Cerebellar nuclear complex (tissue), 1 donor: Measurements from ENCODE around the gene MEMO1.
"Not testable (repeated sequence)": the region's sequence is repeated elsewhere in the genome, so short reads cannot be mapped to it uniquely, and the experiment has no call there.

ENCODE experiments used
- DNase-seq, 2 experiments: peaks; one replicate each; lab custom pipeline; 2025; lab: John Stamatoyannopoulos, UW

The MEMO1 gene

DNA sequence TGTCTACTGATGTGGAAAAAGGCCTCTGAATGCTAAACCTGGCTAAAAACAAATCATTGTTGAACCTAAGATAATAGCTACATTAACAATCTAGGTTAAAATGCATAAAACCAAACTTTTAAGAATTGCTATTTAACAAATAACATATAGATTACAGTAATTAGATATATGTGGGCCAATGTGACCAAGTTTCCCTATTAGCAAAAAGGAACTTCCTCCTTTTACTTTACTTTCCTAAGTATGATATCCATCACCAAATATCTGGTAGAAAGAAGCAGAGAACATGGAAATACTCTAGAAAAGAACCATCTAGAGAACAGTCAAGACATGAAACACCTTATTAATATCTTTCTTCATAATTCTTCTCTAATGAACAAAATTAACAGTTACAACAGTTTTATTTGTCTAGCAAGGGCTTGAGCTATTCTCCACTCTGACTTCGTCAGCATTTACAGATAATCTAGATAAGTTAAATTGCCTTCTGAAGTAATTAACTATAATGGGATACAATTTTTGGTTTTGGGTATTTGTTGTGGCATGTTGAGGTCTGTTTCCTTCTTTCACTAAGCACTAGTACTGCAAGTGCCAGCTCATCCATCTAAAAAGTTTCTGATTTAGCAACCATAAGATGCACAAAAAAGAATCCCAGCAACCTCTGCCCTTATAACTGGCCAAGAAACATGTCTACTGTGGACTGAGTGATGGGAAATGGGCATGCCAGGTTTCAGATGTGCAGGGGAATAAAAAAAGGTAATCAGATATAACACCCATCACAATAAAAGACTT is 53.3 kb downstream of the MEMO1 start:
- DNase-seq = no peak

DNA sequence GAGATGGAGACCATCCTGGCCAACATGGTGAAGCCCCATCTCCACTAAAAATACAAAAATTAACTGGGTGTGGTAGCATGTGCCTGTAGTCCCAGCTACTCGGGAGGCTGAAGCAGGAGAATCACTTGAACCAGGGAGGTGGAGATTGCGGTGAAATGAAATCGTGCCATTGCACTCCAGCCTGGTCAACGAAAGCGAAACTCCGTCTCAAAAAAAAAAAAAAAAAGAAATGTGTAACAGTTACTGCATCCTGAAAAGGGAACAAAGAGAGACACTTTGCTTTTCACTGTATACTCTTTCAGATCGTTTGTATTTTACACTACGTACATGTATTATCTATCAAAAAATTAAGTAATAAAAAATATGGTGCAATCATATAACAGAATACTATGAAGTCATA is 53.9 kb downstream of the MEMO1 start:
- not testable (repeated sequence) for DNase-seq

DNA sequence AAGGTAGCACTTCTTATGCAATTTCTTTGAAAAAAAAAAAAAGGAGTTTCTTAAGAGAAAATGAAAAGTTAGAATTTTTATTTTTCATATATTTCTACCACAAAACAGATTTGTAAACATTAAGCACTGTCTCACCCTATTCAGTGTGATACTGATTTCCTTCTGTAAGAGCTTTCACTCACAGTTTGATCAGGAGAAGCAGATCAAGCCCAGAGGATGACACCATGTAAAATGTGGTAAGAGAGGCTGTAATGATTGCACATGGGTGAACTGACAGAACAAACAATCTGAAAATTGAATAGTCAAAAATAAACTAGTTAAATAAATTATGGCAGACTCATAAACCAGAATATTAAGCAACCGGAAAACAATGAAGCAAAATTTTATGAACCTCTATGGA is 54.5 kb downstream of the MEMO1 start:
- no peak for DNase-seq

DNA sequence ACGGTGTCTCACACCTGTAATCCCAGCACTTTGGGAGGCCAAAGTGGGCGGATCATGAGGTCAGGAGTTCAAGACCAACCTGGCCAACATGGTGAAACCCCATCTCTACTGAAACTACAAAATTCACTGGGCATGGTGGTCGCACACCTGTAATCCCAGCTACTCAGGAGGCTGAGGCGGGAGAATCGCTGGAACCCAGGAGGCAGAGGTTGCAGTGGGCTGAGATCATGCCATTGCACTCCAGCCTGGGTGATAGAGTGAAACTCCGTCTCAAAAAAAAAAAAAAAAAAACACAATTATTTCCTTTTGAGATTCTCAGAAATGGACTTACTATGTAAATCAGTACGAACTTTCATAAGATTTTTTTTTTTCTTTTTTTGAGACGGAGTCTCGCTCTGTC is 57.7 kb downstream of the MEMO1 start:
- DNase-seq = not testable (repeated sequence)

DNA sequence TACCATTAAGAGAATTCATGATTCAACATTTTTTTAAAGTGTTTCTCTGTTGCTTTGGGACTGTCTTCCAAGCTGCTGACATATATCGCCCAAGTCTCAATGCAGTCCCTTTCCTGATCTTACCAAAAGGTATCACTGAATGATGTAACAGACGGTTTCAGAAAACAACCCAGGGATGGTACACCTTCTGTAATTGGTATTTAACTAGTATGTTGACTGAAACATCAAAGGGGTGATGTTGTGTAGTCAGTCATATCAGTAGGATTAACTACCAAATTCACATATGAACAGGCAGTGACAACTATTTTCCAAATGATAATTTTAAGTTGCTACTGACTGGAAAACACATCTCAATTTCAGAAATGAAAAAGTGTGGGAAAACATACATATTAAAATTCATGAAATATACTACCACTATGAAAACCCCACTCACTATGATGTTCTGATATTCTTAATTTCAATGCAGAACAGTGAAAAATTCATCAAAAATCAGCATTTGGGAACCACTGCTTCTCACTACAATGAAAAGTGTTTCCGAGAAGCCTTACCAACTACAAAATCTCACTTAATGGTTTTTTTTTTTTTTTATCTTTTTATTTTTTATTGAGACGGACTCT is 59.8 kb downstream of the MEMO1 start:
- DNase-seq = no peak

DNA sequence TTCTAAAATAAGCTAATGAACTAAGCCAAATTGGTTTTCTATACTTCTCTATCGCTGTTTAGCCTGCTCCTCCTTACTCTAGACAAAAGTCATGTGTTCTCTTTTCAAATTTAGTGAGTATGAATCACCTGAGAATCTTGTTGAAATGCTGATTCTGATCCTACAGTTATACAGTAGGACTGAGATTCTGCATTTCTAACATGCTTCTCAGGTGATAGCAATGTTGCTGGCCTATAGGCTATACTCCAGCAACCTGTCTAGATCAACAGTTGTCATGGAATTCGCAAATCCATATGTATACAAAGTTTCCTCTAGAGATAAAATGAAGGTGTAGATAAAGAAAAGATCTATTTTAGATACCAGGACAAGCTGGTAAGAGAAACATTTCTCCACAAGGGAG is 62.9 kb downstream of the MEMO1 start:
- DNase-seq = no peak

DNA sequence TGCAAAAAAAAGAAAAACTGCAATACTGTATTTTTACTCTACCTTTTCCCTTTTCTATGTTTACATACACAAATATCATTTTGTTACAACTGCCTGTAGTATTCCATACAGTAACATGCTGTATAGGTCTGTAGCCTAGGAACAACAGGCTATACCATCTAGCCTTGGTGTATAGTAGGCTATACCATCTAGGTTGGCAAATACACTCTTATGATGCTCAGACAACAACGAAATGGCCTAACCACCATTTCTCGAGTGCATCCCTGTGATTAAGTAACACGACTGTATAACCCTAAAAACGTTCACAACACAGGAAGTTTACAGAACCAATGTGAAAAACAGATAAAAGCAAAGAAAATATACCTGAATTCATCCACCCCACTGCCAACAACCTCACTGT is 64.0 kb downstream of the MEMO1 start:
- no peak for DNase-seq

DNA sequence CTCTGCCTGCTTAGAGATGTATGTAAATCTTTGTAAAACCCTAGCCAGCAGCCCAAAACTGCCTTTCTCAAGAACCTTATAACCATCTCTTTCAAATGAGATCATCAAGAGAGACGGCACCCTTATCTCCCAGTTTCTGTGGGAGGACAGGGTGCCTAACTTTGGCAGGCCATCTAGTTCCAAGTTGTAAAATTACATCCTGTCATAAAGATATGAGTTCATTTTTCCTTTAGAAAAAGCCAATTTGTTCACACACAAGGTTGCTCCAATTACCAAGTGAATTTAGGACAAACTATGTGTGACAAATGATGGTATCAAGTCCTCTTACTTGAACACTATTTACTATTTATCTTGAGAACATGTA is 65.3 kb downstream of the MEMO1 start:
- no peak for DNase-seq

DNA sequence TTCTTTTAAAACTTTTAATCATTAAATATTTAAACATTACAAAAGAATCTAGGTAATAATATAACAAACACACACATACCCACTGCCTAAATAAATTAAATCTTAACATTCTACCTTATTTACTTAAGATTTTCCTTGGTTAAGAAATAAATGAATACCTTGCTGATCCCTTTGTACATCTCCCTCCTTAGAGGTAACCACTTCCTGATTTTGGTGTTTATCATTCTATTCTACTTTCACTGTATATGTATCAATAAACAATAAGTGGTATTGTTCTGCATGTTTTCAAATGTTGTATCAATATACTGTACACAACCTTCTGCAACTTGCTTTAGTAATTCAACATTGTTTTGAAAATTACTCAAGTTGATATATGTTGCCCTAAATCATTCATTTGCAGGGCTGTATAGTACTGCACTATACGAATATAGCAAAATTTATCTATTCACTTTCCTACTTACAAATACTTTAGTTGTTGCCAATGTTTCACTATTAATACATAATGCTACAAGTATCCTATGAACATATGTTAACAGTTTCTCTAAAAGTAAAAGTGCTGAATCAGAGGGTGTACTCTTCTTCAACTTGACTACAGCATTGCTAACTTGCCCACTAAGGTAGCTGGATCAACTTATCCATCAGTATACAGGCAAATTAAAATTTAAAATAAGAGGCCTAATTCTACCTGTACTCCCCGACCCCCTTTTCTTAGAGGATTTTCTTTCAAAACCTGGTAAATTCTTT is 65.8 kb downstream of the MEMO1 start:
- DNase-seq = no peak

DNA sequence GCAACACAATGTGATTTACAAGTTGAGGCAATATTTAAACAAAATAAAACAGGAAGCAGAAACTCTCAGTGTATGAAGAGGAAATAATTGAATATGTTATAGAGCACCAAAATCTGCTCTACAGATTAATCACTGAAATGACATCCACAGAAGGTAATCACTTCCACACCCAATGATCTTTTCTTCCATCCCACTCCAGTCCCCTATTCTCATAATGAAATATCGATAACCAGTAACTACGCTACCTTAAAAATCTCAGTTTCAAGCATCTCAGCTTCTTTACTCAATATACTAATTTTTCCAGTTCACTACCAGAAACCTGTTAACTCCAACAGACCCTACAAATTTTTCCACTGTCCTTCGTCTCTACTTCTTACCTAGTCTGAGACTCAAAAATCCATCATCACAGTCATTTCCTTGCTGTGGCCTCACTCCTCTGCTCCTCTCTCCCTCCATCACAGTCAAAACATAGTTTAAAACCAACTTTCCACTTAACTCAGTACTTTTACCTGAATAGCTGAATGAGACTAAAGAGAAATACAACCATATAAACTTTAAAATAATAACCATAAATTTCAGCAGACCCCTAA is 67.1 kb downstream of the MEMO1 start:
- DNase-seq = no peak

DNA sequence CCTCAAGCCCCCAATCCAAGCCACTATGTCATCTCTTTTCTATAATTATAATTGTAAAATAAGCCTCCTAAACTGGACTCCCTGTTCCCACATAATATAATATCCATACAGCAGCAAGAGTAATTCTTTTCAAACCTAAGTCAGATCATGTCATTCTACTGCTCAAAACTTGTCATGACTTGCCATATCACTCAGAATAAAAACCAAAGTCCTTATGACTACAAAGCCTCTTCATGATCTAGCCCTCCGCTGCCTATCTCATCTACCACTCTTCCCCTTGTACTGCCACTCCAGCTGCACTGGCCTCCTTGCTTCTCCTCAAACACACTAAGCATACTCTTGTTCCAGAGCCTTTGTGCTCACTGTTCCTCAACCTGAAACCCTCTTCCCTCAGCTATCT is 69.9 kb downstream of the MEMO1 start:
- no peak for DNase-seq

DNA sequence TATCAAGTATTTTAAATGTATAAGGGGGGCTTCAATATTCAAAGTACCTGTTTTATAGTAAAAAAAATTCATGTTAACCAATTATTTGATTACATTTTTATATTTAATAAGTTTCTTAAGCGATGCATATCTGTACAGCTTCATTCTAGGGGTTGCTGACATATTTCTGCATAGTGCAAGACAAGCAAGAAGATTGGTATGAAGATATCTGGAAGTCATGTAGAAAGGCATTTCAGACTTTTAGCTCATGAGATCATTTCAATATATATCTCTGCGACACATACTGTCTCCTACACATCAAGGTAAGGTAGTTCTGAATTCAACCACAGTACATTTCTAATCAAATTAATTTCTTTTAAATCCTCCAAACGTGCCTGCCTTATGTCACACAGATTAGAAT is 73.1 kb downstream of the MEMO1 start:
- DNase-seq = no peak

DNA sequence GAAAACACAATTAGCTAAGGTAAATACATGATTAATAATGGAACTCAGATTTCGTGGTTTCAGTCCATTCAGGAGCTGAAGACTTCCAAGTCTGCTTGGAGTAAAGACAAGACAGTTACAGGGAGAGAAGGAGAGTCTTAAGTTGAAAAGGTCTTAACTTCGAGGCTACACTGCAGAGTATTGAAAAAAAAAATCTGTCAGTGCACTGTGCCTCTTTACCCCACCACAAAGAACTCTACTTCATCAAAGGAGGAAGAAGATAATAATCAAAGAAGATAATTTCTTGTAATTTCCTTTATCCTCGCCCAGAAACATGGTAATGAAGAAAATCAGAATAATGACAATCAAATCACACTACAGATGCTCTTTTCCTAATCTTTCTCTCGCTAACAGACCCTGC is 75.4 kb downstream of the MEMO1 start:
- no peak for DNase-seq

DNA sequence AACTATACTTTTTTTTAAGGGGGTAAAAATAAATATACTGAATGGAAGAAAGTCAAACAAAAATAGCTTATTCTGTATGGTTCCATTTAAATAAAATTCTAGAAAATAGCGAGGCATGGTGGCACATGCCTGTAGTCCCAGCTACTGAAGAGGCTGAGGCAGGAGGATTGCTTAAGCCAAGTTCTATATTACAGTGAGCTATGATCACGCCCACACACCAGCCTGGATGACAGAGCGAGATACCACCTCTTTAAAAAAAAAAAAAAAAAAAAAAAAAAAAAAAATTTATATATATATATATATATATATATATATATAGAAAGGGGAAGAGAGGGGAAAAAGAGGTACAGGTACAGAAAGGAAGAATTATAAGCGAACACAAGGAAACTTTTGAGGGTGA is 77.7 kb downstream of the MEMO1 start:
- DNase-seq = no peak

DNA sequence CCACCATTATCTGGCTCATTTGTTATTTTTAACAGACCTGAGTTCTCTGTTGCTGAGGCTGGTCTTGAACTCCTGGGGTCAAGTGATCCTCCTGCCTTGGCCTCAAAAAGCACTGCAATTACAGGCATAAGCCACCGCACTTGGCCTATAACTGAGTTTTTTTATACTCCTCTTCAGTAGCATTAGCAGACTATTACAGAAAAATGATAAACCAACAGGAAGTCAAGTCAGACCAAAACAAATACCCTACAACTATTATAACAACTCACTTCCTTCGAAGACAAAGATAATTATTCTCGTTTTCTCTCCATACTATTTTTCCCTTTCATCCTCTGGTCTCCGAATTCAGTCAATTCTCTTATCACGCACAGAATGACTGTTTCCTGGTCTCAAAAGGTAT is 78.2 kb downstream of the MEMO1 start:
- no peak for DNase-seq

DNA sequence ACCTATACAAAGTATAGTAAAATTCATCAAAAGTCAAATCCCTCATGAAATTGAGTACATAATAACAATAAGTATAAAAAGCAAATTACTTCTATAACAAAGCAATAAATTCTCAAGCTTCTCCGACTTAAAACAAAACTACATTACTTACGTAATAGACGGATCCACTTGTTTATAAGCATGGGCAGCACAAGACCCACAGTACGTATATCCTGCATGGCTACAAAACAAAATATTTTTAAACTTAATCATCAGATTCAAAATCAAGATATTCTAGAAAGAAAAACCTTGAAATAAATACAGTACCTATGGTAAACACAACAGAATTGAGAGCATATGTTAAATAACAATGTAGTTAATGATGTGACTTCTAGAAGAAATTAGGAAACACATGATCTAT is 78.9 kb downstream of the MEMO1 start:
- no peak for DNase-seq

DNA sequence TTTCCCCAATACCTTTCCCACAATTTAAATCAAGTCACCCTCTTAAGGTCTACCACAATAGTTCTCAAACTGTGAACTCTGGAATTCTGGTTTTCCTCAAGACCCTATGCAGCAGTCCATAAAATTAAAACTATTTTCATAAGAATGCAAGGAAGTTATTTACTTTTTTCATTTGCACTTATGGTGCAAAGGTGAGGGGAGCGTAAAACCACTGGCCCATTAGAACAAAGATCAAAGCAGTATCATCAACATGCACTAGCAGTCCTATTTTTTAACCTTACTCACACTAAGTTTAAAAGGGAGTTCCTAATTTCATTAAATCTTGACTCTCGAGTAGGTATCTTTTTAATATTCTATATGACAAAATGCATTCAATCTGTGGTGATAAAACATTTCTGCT is 85.3 kb downstream of the MEMO1 start:
- no peak for DNase-seq

DNA sequence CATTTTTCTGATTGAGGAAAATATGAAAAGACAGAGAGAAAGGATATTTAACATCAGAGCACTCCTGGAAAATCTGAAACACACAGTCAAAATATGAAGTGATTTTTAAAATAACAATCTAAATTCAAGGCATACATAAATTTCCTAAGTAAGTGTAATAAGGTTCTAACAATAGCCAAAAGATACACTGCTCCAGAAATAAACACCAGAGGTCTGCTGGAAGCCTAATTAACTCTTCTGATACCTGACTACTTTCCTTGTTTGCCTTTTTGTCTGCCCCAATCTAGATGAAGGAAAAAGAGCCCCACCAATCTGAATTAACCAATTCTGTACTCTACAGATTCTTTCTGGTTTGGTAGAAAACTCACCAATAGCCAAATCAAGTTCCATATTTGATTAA is 87.1 kb downstream of the MEMO1 start:
- no peak for DNase-seq

DNA sequence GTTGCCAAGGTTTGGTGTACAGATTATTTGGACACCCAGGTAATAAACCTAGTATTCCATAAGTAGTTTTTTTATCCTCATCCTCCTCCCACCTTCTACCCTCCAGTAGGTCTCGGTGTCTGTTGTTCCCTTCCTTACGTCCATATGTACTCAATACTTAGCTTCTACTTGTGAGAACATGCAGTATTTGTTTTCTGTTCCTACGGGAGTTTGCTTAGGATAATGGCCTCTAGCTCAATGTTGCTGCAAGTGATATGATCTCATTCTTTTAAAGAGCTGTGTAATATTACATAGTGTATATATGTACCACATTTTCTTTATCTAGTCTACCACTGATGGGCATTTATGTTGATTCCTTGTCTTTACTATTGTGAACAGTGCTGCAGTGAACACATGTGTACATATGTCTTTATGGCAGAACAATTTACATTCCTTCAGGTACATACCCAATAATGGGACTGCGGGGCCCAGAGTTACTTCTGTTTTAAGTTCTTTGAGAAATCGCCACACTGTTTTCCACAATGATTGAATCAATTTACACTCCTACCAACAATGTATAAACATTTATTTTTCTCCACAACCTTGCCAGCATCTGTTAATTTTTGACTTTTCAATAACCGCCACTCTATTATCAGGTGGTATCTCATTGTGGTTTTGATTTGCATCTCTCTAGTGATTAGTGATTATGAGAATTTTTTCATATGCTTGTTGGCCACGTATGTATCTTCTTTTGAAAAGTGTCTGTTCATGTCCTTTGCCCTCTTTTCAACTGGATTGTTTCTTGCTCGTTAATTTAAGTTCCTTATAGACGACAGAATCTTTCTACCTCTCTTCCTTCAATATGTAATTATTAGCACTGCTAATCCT is 88.0 kb downstream of the MEMO1 start:
- DNase-seq = no peak

DNA sequence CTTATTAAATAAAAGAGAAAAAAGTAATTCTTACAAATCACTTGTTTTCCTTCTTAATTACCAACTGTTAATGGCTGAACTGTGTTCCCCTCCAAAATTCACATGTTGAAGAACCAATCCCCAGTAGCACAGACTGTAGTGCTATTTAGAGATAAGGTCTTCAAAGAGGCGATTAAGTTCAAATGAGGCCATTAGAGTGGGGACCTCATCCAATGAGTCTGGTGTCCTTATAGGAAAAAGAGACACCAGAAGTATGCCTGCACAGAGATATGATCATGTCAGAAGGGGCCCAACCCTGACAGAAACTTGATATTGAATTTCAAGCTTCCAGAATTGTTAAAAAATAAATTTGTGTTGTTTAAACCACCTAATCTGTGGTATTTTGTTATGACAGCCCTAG is 89.8 kb downstream of the MEMO1 start:
- no peak for DNase-seq

DNA sequence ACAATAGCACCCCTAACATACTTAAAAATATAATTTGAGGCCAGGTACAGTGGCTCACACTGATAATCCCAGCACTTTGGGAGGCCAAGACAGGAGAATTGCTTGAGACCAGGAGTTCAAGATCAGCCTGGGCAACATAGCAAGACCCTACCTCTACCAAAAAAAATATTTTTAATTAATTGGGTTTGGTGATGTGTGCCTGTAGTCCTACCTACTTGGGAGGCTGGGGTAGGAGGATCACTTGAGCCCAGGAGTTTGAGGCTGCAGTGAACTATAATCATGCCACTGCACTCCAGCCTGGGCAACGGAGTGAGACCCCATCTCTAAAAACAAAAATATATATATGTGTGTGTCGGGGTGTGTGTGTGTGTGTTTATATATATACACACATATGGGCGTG is 91.3 kb downstream of the MEMO1 start:
- DNase-seq = no peak

DNA sequence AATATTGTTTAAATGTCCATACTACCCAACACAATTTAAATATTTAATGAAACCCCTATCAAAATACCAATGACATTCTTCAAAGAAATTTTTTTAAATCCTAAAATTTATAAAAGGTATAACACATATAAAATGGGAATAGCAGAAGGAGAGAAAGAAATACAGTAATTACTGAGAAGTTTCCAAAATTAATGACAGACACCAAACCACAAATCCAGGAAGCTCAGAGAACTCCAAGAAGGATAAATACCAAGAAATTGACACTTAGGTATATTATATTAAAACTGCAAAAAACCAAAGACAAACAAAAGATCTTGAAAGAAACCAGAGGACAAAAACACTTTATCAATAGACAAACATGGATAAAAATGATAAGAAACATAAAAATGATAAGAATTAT is 101.1 kb downstream of the MEMO1 start:
- DNase-seq = no peak
